ENCODE results near the gene EMC8.

The EMC8 gene

GRCh38 chr16:85789773-85790172 is 9.6 kb downstream of the EMC8 start:
- in situ Hi-C loops (cut with MboI; ENCODE audit: low sequenced_read_pairs), result no loop called here

- in situ Hi-C loops (cut with MboI; ENCODE audit: low sequenced_read_pairs), result no loop called here
Measured at GRCh38 chr16:85788819-85789218, 10.5 kb downstream of the EMC8 start.

GRCh38 chr16:85785927-85786326 is 13.4 kb downstream of the EMC8 start:
- in situ Hi-C loops (cut with MboI; ENCODE audit: low sequenced_read_pairs), result no loop called here

- in situ Hi-C loops (cut with MboI; ENCODE audit: low sequenced_read_pairs), result no loop called here
Measured at GRCh38 chr16:85784813-85785212, 14.5 kb downstream of the EMC8 start.

GRCh38 chr16:85783441-85783840 is 15.9 kb downstream of the EMC8 start:
- in situ Hi-C loops (cut with MboI; ENCODE audit: low sequenced_read_pairs), result no loop called here

- in situ Hi-C loops (cut with MboI; ENCODE audit: low sequenced_read_pairs), result no loop called here
Measured at GRCh38 chr16:85782451-85782850, 16.9 kb downstream of the EMC8 start.

- in situ Hi-C loops (cut with MboI; ENCODE audit: low sequenced_read_pairs), result no loop called here
Measured at GRCh38 chr16:85781695-85782370, 17.5 kb downstream of the EMC8 start.

GRCh38 chr16:85781156-85781555 is 18.2 kb downstream of the EMC8 start:
- in situ Hi-C loops (cut with MboI; ENCODE audit: low sequenced_read_pairs), result no loop called here

GRCh38 chr16:85780281-85780680 is 19.1 kb downstream of the EMC8 start:
- in situ Hi-C loops (cut with MboI; ENCODE audit: low sequenced_read_pairs), result no loop called here

GRCh38 chr16:85778873-85779272 is 20.5 kb downstream of the EMC8 start:
- in situ Hi-C loops (cut with MboI; ENCODE audit: low sequenced_read_pairs), result no loop called here

GRCh38 chr16:85777583-85778310 is 21.6 kb downstream of the EMC8 start:
- in situ Hi-C loops (cut with MboI; ENCODE audit: low sequenced_read_pairs), result no loop called here

GRCh38 chr16:85774811-85775210 is 24.5 kb downstream of the EMC8 start:
- in situ Hi-C loops (cut with MboI; ENCODE audit: low sequenced_read_pairs), result no loop called here

- in situ Hi-C loops (cut with MboI; ENCODE audit: low sequenced_read_pairs), result no loop called here
Measured at GRCh38 chr16:85774136-85774535, 25.2 kb downstream of the EMC8 start.

GRCh38 chr16:85773044-85773443 is 26.3 kb downstream of the EMC8 start:
- in situ Hi-C loops (cut with MboI; ENCODE audit: low sequenced_read_pairs), result no loop called here

GRCh38 chr16:85770741-85771140 is 28.6 kb downstream of the EMC8 start:
- in situ Hi-C loops (cut with MboI; ENCODE audit: low sequenced_read_pairs), result no loop called here

- in situ Hi-C loops (cut with MboI; ENCODE audit: low sequenced_read_pairs), result no loop called here
Measured at GRCh38 chr16:85768199-85768598, 31.1 kb downstream of the EMC8 start.

- in situ Hi-C loops (cut with MboI; ENCODE audit: low sequenced_read_pairs), result no loop called here
Measured at GRCh38 chr16:85767531-85767930, 31.8 kb downstream of the EMC8 start.

GRCh38 chr16:85765767-85766166 is 33.6 kb downstream of the EMC8 start:
- in situ Hi-C loops (cut with MboI; ENCODE audit: low sequenced_read_pairs), result no loop called here

- in situ Hi-C loops (cut with MboI; ENCODE audit: low sequenced_read_pairs), result no loop called here
Measured at GRCh38 chr16:85765211-85765610, 34.1 kb downstream of the EMC8 start.

- in situ Hi-C loops (cut with MboI; ENCODE audit: low sequenced_read_pairs), result no loop called here
Measured at GRCh38 chr16:85763616-85764015, 35.7 kb downstream of the EMC8 start.

GRCh38 chr16:85762970-85763369 is 36.4 kb downstream of the EMC8 start:
- in situ Hi-C loops (cut with MboI; ENCODE audit: low sequenced_read_pairs), result no loop called here

GRCh38 chr16:85761861-85762260 is 37.5 kb downstream of the EMC8 start:
- in situ Hi-C loops (cut with MboI; ENCODE audit: low sequenced_read_pairs), result no loop called here
